GM21360 (cell line): ENCODE measurements around the gene MALSU1.

ENCODE experiments used
- ATAC-seq: cut with Tn5 transposase; IDR thresholded peaks from one replicate; pipeline ENCODE4 v1.9.1; 2021; ENCODE audit warnings: mild to moderate bottlenecking, moderate library complexity; ENCODE audit not compliant: unreplicated experiment

Gene MALSU1

DNA sequence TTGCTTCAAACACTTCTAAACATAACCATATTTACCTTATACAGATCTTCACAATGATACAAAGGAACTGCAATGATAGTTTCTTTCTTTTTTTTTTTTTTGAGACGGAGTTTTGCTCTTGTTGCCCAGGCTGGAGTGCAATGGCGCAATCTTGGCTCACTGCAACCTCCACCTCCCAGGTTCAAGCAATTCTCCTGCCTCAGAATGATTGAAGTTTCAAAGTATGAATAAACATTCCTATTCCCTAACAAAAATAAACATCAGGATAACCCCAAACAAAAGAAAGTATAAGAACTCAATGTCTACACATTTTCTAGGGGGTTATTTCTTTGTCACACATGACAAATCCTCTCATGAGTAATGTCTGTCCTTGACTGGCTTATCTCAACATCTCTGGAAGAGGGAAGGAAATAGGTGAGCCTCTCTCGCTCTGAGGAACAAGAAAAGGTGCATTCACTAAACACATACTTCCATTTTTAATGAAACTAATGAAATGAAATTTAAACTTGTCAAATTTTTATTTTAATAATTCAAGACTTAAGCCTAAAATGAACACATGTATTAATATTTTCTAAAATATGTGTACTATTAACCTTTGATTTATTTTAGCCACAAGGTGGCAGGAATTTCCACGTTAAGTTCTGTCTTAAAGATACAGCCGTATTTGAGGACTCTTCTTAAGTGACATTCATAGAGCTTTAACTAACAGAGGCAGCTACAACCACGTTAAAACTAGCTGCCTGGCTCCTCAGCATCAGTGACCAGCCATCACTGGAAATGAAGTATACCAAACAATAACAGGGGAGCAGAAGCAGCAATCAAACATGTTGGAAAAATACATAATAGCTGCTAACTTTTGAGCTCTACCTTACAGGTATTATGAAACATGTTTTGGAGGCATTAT, 58.3 kb downstream of the MALSU1 start:
- ATAC-seq, result no peak

DNA sequence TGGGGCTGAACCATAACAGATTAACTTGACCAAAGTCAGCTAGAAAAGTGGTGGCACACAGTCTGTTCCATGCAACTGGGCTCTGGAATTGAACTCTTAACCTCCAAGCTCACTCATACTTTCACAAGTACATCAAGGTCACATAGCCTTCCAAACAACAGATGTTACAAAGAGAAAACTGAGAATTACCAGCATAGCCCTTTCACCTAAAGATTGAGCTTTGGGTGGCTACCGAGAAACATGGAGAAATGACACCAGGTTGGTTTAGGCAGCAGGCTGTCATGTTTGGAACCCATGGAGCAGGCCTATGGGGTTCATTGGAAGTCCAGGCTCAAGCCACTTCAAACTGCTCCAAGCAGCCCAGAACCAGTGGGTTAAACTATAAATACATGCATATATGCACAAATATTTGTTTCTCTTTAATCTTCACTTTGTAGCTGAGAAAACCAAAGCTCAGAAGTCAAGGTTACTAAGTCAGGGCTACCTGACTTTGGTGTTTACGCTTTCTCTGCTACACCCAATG, 59.1 kb downstream of the MALSU1 start:
- ATAC-seq, result no peak
